SU-DHL-6 (cell line): Measurements from ENCODE around the gene EHBP1.

Experiments
- H2AFZ ChIP-seq: fragments of 200-600 bp; sonication (generic); 2 replicates; pipeline ENCODE4 v1.6.1; 2014; ENCODE audit warnings: low read depth, mild to moderate bottlenecking, moderate library complexity, mixed read lengths, antibody characterized with exemption, low read length; ENCODE audit not compliant: severe bottlenecking
- H3F3A ChIP-seq: fragments of 200-600 bp; shearing (Covaris generic); 2 replicates; pipeline ENCODE4 v1.6.0; 2016; ENCODE audit warnings: antibody characterized with exemption, mild to moderate bottlenecking; ENCODE audit not compliant: insufficient read depth
- H3K27ac ChIP-seq: fragments of 200-600 bp; sonication (generic); 2 replicates; pipeline ENCODE4 v1.5.1; 2016; ENCODE audit warnings: low read depth, mild to moderate bottlenecking, low read length, moderate library complexity, mixed read lengths
- H3K27me3 ChIP-seq: fragments of 200-600 bp; sonication (generic), shearing (Covaris generic); 2 replicates; pipeline ENCODE4 v1.6.0; 2014; ENCODE audit warnings: mild to moderate bottlenecking, low read length
- H3K36me3 ChIP-seq: fragments of 200-600 bp; sonication (generic); 2 replicates; pipeline ENCODE4 v1.6.1; 2014; ENCODE audit warnings: mild to moderate bottlenecking, low read length, mixed read lengths
- H3K4me2 ChIP-seq: fragments of 300-600, 200-600 bp; shearing (Covaris generic), sonication (generic); 2 replicates; pipeline ENCODE4 v1.6.0; 2014; ENCODE audit warnings: low read length, low read depth, mild to moderate bottlenecking; ENCODE audit not compliant: poor library complexity, severe bottlenecking
- H3K4me3 ChIP-seq: fragments of 200-600 bp; sonication (generic); 2 replicates; pipeline ENCODE4 v1.5.1; 2014; ENCODE audit warnings: antibody characterized with exemption, low read length, mild to moderate bottlenecking, mixed read lengths; ENCODE audit not compliant: insufficient read depth, poor library complexity, severe bottlenecking
- H3K79me2 ChIP-seq: fragments of 200-600 bp; sonication (generic); 2 replicates; pipeline ENCODE4 v1.6.1; 2014; ENCODE audit warnings: mild to moderate bottlenecking, low read length, moderate library complexity; ENCODE audit not compliant: insufficient read depth
- H3K9ac ChIP-seq: fragments of 200-600 bp; sonication (generic); 2 replicates; pipeline ENCODE4 v1.7.0; 2014; ENCODE audit warnings: mild to moderate bottlenecking, low read length
- H3K9me2 ChIP-seq: fragments of 200-600 bp; sonication (generic); replicated peaks from 2 replicates; pipeline ENCODE4 v1.6.1; 2014; ENCODE audit warnings: low read length; ENCODE audit not compliant: insufficient read depth
- H3K9me3 ChIP-seq: fragments of 200-600 bp; sonication (generic); 2 replicates; pipeline ENCODE4 v1.6.1; 2014; ENCODE audit warnings: low read length, mixed read lengths; ENCODE audit not compliant: insufficient read depth
- H4K20me1 ChIP-seq: fragments of 200-600 bp; sonication (generic); 2 replicates; pipeline ENCODE4 v1.6.1; 2014; ENCODE audit warnings: low read depth, mild to moderate bottlenecking, antibody characterized with exemption, low read length, moderate library complexity, mixed read lengths
- CTCF ChIP-seq: fragments of 200-600 bp; sonication (generic); IDR thresholded peaks from one replicate; pipeline ENCODE4 v1.5.1; 2017; ENCODE audit warnings: antibody characterized with exemption, mild to moderate bottlenecking, low read length, moderate library complexity; ENCODE audit not compliant: insufficient read depth, poor library complexity, severe bottlenecking
- EZH2phosphoT487 ChIP-seq: fragments of 200-600 bp; sonication (generic), shearing (Covaris generic); conservative IDR thresholded peaks from 2 replicates; pipeline ENCODE4 v1.6.1; 2018; ENCODE audit warnings: mild to moderate bottlenecking, antibody characterized with exemption, low read length, moderate library complexity, mixed read lengths

EHBP1 gene

GRCh38 chr2:62785216-62785615 is 79.7 kb downstream of the EHBP1 start:
- no peak overlapping the region for H3K4me2 ChIP-seq
- H3K27ac ChIP-seq = no peak overlapping the region
- H3K9ac ChIP-seq = no peak overlapping the region
- H3K9me2 ChIP-seq = no peaks in the 10 kb centered on the region
- no peaks in the 10 kb centered on the region for H3K36me3 ChIP-seq
- H4K20me1 ChIP-seq = 0 out of 2 replicates have a peak, but pooled peaks cover 6% of the 10 kb centered on the region
- TF ChIP-seq CTCF = no peak
- TF ChIP-seq EZH2phosphoT487 = no peak
- H3K9me3 ChIP-seq = no peaks in the 10 kb centered on the region; the same call in 1 of the 2 replicates
- H3K27me3 ChIP-seq = no peaks in the 10 kb centered on the region
- H3K4me3 ChIP-seq = no peak overlapping the region
- H2AFZ ChIP-seq = no peak overlapping the region
- H3F3A ChIP-seq = no peaks in the 10 kb centered on the region
- H3K79me2 ChIP-seq = no peaks in the 10 kb centered on the region

- H3K27me3 ChIP-seq = no peaks in the 10 kb centered on the region
- no peak overlapping the region for H3K4me3 ChIP-seq
- H3F3A ChIP-seq = no peaks in the 10 kb centered on the region; the same call in 1 of the 2 replicates
- no peak overlapping the region for H3K4me2 ChIP-seq
- H3K9ac ChIP-seq = no peak overlapping the region
- TF ChIP-seq CTCF (no peak), EZH2phosphoT487 (no peak)
- no peaks in the 10 kb centered on the region; the same call in 1 of the 2 replicates for H3K9me3 ChIP-seq
- no peaks in the 10 kb centered on the region for H3K36me3 ChIP-seq
- 0 out of 2 replicates have a peak, but pooled peaks cover 6% of the 10 kb centered on the region for H4K20me1 ChIP-seq
- H3K27ac ChIP-seq = no peak overlapping the region
- no peaks in the 10 kb centered on the region for H3K9me2 ChIP-seq
- H3K79me2 ChIP-seq = no peaks in the 10 kb centered on the region
- H2AFZ ChIP-seq = no peak overlapping the region
These were observed 80.5 kb downstream of the EHBP1 start for GRCh38 chr2:62785810-62786597.

- Histone ChIP-seq H3K4me3 (no peak overlapping the region), H3F3A (no peaks in the 10 kb centered on the region; the same call in 1 of the 2 replicates), H3K27ac (no peak overlapping the region), H3K4me2 (no peak overlapping the region), H3K27me3 (no peaks in the 10 kb centered on the region), H3K79me2 (no peaks in the 10 kb centered on the region), H4K20me1 (0 out of 2 replicates have a peak, but pooled peaks cover 6% of the 10 kb centered on the region), H3K9me3 (no peaks in the 10 kb centered on the region; the same call in 1 of the 2 replicates), H2AFZ (no peak overlapping the region), H3K9ac (no peak overlapping the region), H3K9me2 (no peaks in the 10 kb centered on the region), H3K36me3 (no peaks in the 10 kb centered on the region)
- TF ChIP-seq CTCF (peak; percentile 19), EZH2phosphoT487 (no peak)
These were observed 81.9 kb downstream of the EHBP1 start for GRCh38 chr2:62787386-62787785.
